Urothelium cell line (cell line): ENCODE results near the gene NARF.
A peak's percentile ranks its signal among the peaks of the same experiment; 100 is the strongest.

ENCODE experiments used
- DNase-seq: peaks from one replicate; pipeline ENCODE4 v3.0.0; 2011; ENCODE audit warnings: low spot score, mixed read lengths
- FAIRE-seq: peaks from 2 replicates; lab custom pipeline; 2011; peaks lifted over from hg19 to GRCh38; lab: Jason Lieb, UNC

Gene NARF

DNA sequence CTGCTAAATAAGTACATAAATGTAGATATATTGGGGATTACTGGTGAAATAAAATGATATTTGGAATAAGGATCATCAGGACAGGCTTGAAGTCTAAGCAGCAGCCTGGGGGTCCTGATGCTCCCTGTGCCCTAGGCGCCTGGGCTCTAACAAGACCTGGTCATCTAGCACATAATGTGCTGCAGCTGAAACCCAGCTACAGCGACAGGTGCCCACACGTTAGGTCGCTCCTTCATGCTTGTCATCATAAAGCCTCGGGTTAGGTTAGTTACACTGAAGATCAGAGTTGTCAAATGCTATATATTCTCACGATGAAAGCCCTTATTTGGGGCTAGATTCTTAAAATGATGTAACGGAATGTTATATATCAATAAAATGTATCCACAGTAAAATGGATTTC lies 11.5 kb downstream of the NARF start:
- no peak for DNase-seq
- FAIRE-seq, result no peak

GRCh38 chr17:82474223-82475010 lies 15.9 kb downstream of the NARF start:
- DNase-seq (no peak), FAIRE-seq (no peak)

DNA sequence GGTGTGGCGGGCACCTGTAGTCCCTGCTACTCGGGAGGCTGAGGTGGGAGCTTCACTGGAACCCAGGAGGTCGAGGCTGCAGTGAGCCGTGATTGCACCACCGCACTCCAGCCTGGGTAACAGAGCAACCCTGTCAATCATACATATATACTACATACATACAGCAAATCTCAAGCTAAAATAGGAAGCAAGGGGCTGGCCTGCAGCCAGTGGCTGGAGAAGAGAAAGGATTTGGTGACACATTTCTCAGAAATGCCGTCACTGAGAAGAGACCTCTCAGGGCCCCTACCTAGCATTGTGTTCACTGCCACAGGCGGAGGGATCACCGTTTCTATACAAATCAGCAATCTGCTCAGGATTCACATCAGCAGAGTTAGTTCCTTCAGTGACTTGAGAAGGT lies 16.9 kb downstream of the NARF start:
- no peak for DNase-seq
- no peak for FAIRE-seq

DNA sequence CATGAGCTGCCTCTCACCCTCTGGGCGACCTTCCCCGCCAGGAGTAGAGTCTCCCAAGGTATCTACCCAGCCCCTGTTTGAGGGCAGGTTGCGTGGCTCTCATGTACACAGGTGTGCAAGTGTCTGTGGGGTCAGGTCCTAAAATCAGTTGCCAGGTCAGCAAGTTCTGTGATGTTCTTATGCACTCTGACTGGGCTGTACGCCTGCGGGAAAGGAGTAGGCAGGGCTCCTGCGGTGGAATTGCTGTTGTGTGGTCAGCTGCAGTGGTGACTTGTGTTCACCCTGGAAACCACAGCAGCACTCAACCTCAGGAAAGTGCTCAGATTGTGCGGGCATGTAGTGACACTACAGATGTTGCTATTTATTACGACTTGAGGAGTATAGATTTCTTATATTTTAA lies 19.4 kb downstream of the NARF start:
- DNase-seq, result no peak
- no peak for FAIRE-seq

DNA sequence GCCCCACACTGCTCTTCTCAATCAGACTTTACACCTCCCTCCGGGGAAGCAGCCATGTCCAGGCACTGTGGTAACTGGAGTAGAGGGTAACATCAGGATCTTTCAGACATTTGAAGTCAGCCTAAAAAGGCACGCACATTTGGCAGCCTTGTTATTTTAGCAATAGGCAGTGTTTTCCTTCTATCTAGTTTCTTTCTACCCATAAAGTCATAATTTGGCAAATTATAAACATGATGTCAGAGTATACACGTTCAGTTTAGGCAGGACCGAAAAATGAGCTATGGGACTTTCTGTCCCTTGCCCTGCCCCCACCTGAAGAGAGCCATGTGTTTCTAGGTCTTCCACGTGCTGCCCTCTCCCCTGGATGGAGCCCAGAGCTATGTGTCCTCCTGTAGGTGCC lies 21.1 kb downstream of the NARF start:
- FAIRE-seq (no peak), DNase-seq (no peak)

GRCh38 chr17:82480318-82480717 lies 21.8 kb downstream of the NARF start:
- no peak for FAIRE-seq
- no peak for DNase-seq

DNA sequence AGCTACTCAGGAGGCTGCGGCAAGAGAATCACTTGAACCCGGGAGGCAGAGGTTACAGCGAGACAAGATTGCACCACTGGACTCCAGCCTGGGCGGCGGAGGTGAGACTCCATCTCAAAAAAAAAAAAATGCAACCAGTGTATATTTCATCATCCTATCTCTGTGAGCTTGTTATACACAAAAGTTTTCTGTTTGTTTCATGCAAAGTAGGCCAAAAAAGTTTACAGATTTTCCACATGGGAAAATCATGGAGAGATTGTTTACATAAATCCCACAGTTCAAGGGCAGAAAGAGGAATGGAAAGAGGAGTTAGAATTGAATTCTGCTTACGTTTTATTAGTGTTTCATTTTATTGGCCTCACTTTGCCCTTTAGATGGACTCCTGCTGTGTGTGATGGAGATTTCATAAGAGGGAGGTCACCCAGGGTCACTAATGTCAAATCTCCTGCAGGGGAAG lies 24.7 kb downstream of the NARF start:
- DNase-seq, result no peak
- no peak for FAIRE-seq

GRCh38 chr17:82483836-82484235 lies 25.3 kb downstream of the NARF start:
- no peak for DNase-seq
- FAIRE-seq, result no peak

GRCh38 chr17:82486231-82487094 lies 27.9 kb downstream of the NARF start:
- DNase-seq, result no peak
- FAIRE-seq, result peak; percentile 13

GRCh38 chr17:82487910-82488309 lies 29.4 kb downstream of the NARF start:
- DNase-seq (no peak), FAIRE-seq (no peak)

DNA sequence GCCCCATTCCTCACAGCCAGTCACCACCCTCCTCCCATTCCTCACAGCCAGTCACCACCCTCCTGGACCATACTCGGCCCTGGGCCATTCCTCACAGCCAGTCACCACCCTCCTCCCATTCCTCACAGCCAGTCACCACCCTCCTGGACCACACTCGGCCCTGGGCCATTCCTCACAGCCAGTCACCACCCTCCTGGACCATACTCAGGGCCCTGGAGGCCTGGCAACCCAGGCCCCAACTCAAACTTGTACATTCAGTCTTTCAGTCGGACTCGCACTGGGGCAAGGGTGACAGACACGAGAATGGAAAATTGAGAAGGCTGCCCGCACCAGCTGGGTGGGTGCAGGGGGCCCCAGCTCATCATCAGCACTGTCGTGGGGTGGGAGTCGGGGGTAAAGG lies 30.6 kb downstream of the NARF start:
- peak; percentile 91 for FAIRE-seq

GRCh38 chr17:82489851-82490511 lies 31.4 kb downstream of the NARF start:
- FAIRE-seq (peak; percentile 65), DNase-seq (no peak)

More for the DNA sequence above, 30.6 kb downstream of the NARF start:
- DNase-seq, result no peak

- DNase-seq, result no peak
- no peak for FAIRE-seq
These were observed 32.1 kb downstream of the NARF start for GRCh38 chr17:82490512-82491195.

GRCh38 chr17:82491196-82491530 lies 32.6 kb downstream of the NARF start:
- FAIRE-seq, result peak; percentile 17
- DNase-seq, result no peak

- no peak for FAIRE-seq
These were observed 33.0 kb downstream of the NARF start for GRCh38 chr17:82491533-82491932.

DNA sequence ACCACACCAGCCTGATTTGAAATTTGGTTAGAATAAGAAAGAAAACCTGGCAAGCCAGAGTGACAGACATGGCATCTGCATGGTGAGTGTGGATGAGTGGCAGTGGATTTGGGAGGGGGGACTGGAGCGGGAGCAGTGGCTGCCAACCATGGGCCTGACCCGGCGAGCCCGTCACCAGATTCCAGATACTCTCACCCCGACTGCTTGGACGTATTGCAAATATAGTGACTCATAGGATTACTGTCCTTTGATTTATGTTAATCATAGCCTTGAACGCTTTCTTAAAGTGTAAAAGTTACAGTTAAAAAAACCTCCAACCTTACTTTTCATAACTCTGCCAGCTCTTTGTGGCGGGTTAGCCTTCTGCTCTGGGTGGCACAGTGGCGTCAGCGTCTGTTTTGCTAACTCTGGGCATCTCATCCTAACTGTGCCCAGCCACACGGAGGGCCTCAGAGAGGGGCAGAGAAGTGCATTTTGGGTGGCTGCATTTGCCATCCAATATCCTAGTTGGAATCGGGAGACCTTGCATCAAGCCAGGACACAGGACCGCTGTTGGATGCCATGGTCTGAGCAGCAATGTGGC lies 34.2 kb downstream of the NARF start:
- DNase-seq, result peak; percentile 55
- no peak for FAIRE-seq

More at GRCh38 chr17:82491533-82491932, 33.0 kb downstream of the NARF start:
- no peak for DNase-seq

- FAIRE-seq (peak; percentile 53), DNase-seq (no peak)
These were observed 34.8 kb downstream of the NARF start for GRCh38 chr17:82493226-82493781.

DNA sequence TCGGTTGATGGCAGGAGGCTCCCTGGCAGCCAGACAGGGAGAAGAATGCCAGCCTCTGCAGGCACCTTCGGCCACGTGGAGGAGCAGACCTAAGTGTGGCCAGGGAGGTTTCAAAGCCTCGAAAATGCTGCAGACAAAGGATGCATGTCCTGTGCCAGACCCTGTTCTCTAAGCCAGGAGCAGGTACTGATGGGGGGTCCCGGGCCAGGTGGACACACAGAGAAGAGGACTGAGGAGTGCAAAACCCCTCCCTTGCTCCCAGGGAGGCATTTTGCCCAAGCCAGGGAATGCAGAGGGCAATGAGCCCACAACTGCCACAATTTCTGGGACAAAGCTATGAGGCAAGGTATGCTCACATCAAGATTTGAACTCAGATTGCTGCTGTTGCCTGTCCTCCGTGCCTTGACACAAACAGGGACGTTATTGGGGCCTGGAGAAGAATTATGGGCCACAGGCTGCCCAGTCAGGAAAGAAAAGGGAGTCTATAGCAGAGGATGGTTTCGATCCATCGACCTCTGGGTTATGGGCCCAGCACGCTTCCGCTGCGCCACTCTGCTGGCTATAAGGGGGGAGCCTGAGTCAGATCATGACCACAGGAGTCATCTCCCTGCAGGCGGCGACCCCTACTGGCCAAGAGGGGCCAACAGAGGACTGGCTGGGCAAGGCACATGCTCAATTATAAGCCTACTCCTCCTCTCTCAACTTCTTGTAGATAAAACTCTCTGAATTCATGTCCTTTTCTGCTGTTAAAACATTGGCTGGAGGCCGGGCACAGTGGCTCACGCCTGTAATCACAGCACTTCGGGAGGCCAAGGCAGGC lies 35.9 kb downstream of the NARF start:
- peak; percentile 68 for FAIRE-seq
- peak; percentile 94 for DNase-seq

DNA sequence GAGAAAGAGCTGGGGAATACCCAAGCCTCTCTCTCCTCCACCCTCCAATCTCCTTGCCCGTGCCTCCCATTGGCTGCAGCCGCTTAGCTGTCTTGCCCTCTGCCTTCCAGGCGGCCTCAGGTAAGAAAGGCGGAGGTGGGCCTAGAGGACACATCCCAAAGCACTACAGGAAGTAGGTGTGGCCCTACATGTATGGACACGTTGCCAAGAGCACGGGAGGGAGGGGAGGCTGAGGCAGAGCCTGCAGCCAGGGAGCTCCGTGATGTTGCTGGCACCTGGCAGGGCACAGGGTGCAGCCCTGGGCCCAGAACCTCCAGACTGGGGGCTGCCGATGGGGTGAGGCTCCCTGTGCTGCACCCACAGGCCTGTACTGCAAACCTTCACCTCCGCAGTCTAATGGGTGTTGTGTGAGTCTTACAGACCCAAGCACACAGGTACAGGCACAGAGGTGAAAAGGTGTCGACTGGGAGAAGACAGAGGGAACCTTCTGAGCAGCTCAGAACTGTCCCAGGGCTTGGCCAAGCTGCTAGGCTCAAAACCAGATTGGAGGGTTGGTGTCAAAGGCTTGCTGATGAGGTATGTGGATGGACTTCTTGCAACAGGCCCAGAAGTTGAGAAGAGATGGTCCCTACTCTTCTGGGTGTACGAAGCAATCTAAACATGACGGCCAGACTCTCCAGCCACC lies 37.4 kb downstream of the NARF start:
- FAIRE-seq (no peak), DNase-seq (no peak)
